Type B pancreatic cell (in vitro differentiated cells): Measurements from ENCODE around the gene CRIP2. TPM values are rescaled to one million over a fixed set of nuclear protein-coding genes. Genes with fewer than 3 reads are reported as not detected.

Source experiments
- DNase-seq: peaks from one replicate; pipeline ENCODE4 v3.0.0; 2021; ENCODE audit warnings: mixed read lengths; ENCODE audit not compliant: unreplicated experiment; ENCODE audit errors: extremely low spot score
- H3K27ac Mint-ChIP-seq: 2 replicates; pipeline ENCODE4 v1.8.0; 2021; ENCODE audit warnings: mild to moderate bottlenecking, mixed read lengths
- H3K27me3 Mint-ChIP-seq: 2 replicates; pipeline ENCODE4 v1.8.0; 2021; ENCODE audit warnings: mixed read lengths
- H3K36me3 Mint-ChIP-seq: 2 replicates; pipeline ENCODE4 v1.8.0; 2021; ENCODE audit warnings: mixed read lengths
- H3K4me1 Mint-ChIP-seq: one replicate; pipeline ENCODE4 v1.8.0; 2021; ENCODE audit warnings: mixed read lengths; ENCODE audit not compliant: unreplicated experiment
- H3K4me3 Mint-ChIP-seq: 2 replicates; pipeline ENCODE4 v1.8.0; 2021; ENCODE audit warnings: mild to moderate bottlenecking, mixed read lengths
- H3K9me3 Mint-ChIP-seq: 2 replicates; pipeline ENCODE4 v1.8.0; 2021; ENCODE audit warnings: mixed read lengths
- total RNA-seq: library from RNA; stranded (reverse); gene quantifications from 2 replicates; pipeline ENCODE4 v1.2.1, GENCODE V29; 2021; ENCODE audit warnings: low replicate concordance
- TF ChIP-seq, protein P1 (sequence below): fragments of 200-600 bp; sonication (generic); conservative IDR thresholded peaks from 2 replicates; pipeline ENCODE4 v1.5.0; 2021; ENCODE audit warnings: antibody characterized with exemption, mild to moderate bottlenecking

CRIP2 gene
- total RNA-seq, 1 donor from 2014 or later = 20.3 TPM

DNA sequence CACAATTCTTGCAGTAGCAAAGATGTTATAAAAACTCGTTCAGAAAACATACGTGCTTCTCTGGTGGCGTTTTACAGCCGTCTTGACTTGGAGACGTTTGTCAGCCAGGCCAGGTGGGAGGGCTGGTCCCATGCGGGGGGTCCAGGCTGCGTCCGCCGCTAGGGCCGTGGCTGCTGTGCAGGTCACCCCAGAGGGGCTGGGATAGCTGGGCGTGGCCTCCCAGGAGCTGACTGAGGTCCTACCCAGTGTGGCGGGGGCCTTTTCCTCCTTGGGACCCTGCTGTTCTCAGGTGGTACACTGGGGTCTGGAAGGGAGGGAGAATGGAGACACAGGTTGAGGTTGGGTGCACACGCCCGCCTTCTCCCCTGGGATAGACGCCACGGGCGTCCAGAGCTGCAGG is 29.8 kb upstream of the CRIP2 start:
- Mint-ChIP-seq H3K4me1 (peaks cover 4% of the 10 kb centered on the region), H3K27ac (no peak overlapping the region), H3K27me3 (no peaks in the 10 kb centered on the region), H3K36me3 (no peaks in the 10 kb centered on the region), H3K9me3 (no peaks in the 10 kb centered on the region), H3K4me3 (no peak overlapping the region)
- TF ChIP-seq, protein P1, sequence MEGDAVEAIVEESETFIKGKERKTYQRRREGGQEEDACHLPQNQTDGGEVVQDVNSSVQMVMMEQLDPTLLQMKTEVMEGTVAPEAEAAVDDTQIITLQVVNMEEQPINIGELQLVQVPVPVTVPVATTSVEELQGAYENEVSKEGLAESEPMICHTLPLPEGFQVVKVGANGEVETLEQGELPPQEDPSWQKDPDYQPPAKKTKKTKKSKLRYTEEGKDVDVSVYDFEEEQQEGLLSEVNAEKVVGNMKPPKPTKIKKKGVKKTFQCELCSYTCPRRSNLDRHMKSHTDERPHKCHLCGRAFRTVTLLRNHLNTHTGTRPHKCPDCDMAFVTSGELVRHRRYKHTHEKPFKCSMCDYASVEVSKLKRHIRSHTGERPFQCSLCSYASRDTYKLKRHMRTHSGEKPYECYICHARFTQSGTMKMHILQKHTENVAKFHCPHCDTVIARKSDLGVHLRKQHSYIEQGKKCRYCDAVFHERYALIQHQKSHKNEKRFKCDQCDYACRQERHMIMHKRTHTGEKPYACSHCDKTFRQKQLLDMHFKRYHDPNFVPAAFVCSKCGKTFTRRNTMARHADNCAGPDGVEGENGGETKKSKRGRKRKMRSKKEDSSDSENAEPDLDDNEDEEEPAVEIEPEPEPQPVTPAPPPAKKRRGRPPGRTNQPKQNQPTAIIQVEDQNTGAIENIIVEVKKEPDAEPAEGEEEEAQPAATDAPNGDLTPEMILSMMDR = no peak
- no peak for DNase-seq

DNA sequence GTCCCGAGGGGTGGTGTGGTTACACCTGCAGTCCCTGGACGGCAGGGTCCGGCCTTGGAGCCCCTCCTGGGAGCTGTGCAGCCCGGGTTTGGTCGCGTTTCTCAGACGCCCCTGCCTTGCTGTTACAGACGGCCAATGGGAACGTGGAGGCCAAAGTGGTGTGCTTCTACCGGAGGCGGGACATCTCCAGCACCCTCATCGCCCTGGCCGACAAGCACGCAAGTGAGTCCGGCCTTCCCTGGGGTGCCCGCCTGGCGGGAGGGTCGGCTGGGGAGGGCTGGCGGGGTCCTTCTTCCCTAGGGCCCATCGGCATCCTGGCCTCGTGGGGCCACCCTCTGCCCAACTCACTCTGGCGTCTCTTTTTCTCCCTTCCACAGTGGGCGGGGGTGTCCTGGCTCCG is 29.3 kb upstream of the CRIP2 start:
- H3K27me3 Mint-ChIP-seq = no peaks in the 10 kb centered on the region
- no peak overlapping the region for H3K27ac Mint-ChIP-seq
- TF ChIP-seq, protein P1 = no peak
- no peak for DNase-seq
- H3K4me1 Mint-ChIP-seq = peaks cover 4% of the 10 kb centered on the region
- H3K36me3 Mint-ChIP-seq = no peaks in the 10 kb centered on the region
- no peak overlapping the region for H3K4me3 Mint-ChIP-seq
- no peaks in the 10 kb centered on the region for H3K9me3 Mint-ChIP-seq

DNA sequence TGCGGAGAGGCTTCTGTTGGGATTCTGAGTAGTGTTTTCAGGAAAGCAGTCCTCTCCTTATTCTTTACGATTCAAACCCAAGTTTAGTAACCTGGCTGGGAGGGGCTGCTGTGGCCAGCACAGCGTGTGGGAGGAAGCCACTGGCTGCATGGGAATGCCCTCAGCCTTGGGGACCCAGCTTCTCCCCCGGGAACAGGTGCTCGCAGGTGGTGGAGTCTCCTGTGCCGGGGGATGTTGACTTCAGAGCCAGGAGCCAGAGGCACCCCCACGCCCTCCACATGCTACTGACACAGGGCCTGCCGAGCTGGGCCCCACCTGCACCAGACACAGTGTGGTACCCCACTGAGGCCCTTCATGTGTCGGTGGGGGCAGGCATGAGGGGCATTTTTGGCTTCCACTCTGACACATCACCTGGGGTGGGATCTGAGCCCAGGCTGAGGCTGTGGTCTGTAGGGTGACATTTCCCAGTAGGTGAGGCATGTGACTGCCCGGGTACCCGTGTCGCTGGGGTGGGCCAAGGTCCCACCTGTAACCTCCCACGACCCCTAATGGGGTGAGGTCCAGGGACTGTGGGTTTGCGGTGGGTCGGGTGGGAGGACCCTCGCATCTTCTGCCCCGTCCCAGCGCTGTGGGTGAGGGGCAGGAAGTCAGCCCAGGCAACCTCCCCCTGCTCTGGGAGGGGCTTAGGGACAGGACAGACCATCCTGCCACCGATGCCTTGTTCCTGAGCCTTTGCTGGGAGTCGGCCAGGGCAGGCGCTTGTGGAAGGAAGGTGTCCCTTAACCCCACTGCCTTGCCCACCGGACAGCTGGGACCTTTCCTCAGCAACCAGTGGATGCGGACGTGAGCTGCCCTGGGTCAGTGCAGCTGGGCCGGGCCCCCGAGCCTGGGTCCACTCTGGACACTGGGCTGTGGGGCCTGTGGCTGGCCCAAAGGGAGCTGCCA is 28.4 kb upstream of the CRIP2 start:
- Mint-ChIP-seq H3K36me3 (no peaks in the 10 kb centered on the region), H3K27ac (no peak overlapping the region), H3K4me1 (peaks cover 4% of the 10 kb centered on the region), H3K4me3 (no peak overlapping the region), H3K27me3 (no peaks in the 10 kb centered on the region), H3K9me3 (no peaks in the 10 kb centered on the region)
- no peak for DNase-seq
- TF ChIP-seq, protein P1 = no peak

DNA sequence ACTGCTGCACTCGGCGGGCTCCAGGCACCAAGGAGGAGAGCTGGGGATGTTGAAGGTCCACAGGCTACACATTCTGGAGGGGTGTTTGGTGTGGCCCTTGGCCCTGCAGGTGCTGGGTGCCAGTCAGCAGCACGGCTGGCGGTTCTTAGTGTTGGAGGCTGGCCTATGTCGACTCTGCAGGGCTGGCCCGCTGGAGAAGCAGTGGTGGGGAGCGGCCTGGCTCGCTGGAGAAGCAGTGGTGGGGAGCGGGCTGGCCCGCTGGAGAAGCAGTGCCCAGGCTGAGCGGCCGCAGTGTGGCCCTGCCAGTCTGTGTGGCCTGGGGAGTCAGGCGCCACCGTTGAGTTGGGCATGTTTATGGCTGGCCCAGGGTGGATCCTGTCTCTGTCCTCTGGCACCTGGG is 27.6 kb upstream of the CRIP2 start:
- H3K27me3 Mint-ChIP-seq = no peaks in the 10 kb centered on the region
- H3K27ac Mint-ChIP-seq = no peak overlapping the region
- TF ChIP-seq, protein P1 = no peak
- peaks cover under 1% of the 10 kb centered on the region for H3K4me1 Mint-ChIP-seq
- H3K36me3 Mint-ChIP-seq = no peaks in the 10 kb centered on the region
- no peak overlapping the region for H3K4me3 Mint-ChIP-seq
- no peaks in the 10 kb centered on the region for H3K9me3 Mint-ChIP-seq
- DNase-seq = no peak

DNA sequence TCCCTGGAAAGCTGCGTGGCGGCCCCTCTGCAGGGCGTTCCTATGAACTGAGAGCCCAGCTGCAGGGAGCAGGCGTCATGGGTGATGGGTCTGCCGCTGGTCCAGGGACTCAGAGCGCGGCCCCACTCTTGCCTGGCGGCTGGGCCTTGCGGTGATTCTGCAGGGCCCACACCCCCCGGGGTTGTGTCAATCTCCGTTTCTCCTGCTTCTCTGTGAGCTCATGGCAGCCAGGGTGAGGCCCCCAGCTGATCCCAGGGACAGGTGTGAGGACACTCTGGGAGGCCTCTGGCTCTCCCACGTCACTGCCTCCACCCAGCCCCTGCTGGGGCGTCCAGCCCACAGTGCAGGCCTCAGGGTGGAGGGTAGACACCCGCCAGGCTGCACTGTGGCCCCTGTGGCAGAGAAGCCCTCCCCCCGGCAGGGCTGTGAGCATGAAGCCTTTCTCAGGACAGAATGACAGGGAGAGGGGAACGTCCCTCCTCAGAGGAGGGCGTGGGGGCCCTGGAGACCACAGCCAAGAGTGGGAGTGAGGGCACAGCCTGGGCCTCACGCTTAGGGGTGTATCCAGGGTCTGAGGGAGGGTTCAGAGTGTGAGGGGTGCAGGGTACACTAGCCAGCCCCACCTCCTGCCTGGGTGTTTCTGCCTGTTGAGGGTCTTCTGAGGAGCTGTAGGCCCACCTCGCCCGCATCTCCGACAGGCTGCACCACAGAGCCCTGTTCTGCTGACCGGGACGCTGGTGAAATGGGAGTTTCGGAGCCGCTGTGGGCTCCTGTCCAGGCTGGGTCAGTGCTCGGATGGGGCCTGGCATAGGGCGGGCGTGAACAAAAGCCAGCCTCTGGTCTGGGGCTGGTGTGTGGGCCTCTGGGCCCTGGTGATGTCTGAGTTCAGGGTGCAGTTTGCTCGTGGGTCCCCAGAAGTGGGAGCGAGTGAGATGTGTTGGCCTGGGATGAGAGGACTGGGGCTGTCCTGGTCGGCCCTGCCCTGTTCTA is 26.7 kb upstream of the CRIP2 start:
- Mint-ChIP-seq H3K4me1 (no peaks in the 10 kb centered on the region), H3K27me3 (no peaks in the 10 kb centered on the region), H3K27ac (no peak overlapping the region), H3K9me3 (no peaks in the 10 kb centered on the region), H3K4me3 (no peak overlapping the region), H3K36me3 (peaks cover 4% of the 10 kb centered on the region)
- DNase-seq = no peak
- TF ChIP-seq, protein P1 = no peak
